RWPE1 (cell line): ENCODE data around the gene CDC37.

Experiments
- CTCF ChIA-PET: fragments of 350-600 bp; sonication (Branson Sonifier 250); formaldehyde crosslinking; extraction: SDS; loops from one replicate; lab custom pipeline; 2021; lab: Yijun Ruan, JAX
- POLR2A ChIA-PET: fragments of 400-600 bp; formaldehyde crosslinking; extraction: SDS; loops from one replicate; lab custom pipeline; 2020; ENCODE audit warnings: antibody characterized with exemption; ENCODE audit not compliant: low non-redundant PET; lab: Yijun Ruan, JAX
- DNase-seq: peaks from one replicate; pipeline ENCODE4 v3.0.0; 2012; ENCODE audit warnings: low spot score
- H3K27ac ChIP-seq: fragments of 450-650 bp; 2 replicates; pipeline ENCODE4 v1.5.1; 2017
- CTCF ChIP-seq: fragments of 450-650 bp; conservative IDR thresholded peaks from 2 replicates; pipeline ENCODE4 v1.5.1; 2017; ENCODE audit warnings: low read depth, mild to moderate bottlenecking

Gene CDC37

GRCh38 chr19:10420444-10421239 lies 17.3 kb upstream of the CDC37 start, which contains the start of gene PDE4A:
PDE4A (plus strand) TSS chr19:10420538; CDS start chr19:10420765, 227 bp downstream.
- TF ChIP-seq CTCF: 0 out of 2 replicates have a peak, but pooled peaks have one; percentile 20
- H3K27ac ChIP-seq: no peak within 1 kb of the TSS

GRCh38 chr19:10419646-10420443 lies 16.5 kb upstream of the CDC37 start:
- ChIA-PET POLR2A (no interaction called here), CTCF (interaction anchor here (0.6 to 1.7 kb wide), 3 partner anchors 18 to 87 kb away, joined by 3 to 4 read pairs (median 4); no protein-coding TSS in a partner anchor)
- DNase-seq: no peak
- H3K27ac ChIP-seq: no peak overlapping the region
- TF ChIP-seq CTCF: no peak

More at GRCh38 chr19:10420444-10421239, 17.3 kb upstream of the CDC37 start, which contains the start of gene PDE4A:
- CTCF ChIA-PET: interaction anchor here (0.6 to 1.7 kb wide), 8 partner anchors 9 to 465 kb away, joined by 3 to 9 read pairs (median 4); partner anchors contain the start of gene CDC37
- POLR2A ChIA-PET: no interaction called here
- DNase-seq: no peak

GRCh38 chr19:10419200-10419645 lies 15.9 kb upstream of the CDC37 start:
- no peak for TF ChIP-seq CTCF
- H3K27ac ChIP-seq: no peak overlapping the region
- POLR2A ChIA-PET: no interaction called here
- DNase-seq: no peak
- CTCF ChIA-PET: no interaction called here

- peak overlapping the region; percentile 8; the same call in 1 of the 2 replicates for H3K27ac ChIP-seq
- ChIA-PET CTCF (interaction anchor here (0.6 to 3.3 kb wide), 4 partner anchors 14 to 277 kb away, joined by 3 to 32 read pairs (median 4); partner anchors contain the start of gene CDC37), POLR2A (no interaction called here)
- no peak for DNase-seq
- no peak for TF ChIP-seq CTCF
Observed at GRCh38 chr19:10418485-10419199, 15.3 kb upstream of the CDC37 start.

- ChIA-PET POLR2A (no interaction called here), CTCF (interaction anchor here (0.6 to 3.3 kb wide), 5 partner anchors 13 to 277 kb away, joined by 3 to 32 read pairs (median 3); partner anchors contain the start of genes CDC37 and KRI1)
- DNase-seq: no peak
- TF ChIP-seq CTCF: no peak
- peak overlapping the region; percentile 8; the same call in 1 of the 2 replicates for H3K27ac ChIP-seq
Observed at GRCh38 chr19:10418235-10418484, 14.8 kb upstream of the CDC37 start.
